Fibroblast of lung (primary cell): ENCODE results near the gene FAM193A.

Source experiments
- CTCF ChIP-seq, 2 donors: IDR thresholded peaks in 1 of 2; conservative IDR thresholded peaks in 1 of 2; 1 replicate in 1 of 2; 2 replicates in 1 of 2; pipeline ENCODE4 v1.5.1; 2011 to 2012; ENCODE audit warnings: low read length in 2 of 2, control low read depth in 1 of 2, inconsistent platforms in 1 of 2, low read depth in 1 of 2, mild to moderate bottlenecking in 1 of 2
- EZH2 ChIP-seq: IDR thresholded peaks from 2 replicates; pipeline ENCODE4 v1.5.1; 2012; ENCODE audit warnings: low read length, control low read depth, mild to moderate bottlenecking; ENCODE audit errors: missing control alignments

DNA sequence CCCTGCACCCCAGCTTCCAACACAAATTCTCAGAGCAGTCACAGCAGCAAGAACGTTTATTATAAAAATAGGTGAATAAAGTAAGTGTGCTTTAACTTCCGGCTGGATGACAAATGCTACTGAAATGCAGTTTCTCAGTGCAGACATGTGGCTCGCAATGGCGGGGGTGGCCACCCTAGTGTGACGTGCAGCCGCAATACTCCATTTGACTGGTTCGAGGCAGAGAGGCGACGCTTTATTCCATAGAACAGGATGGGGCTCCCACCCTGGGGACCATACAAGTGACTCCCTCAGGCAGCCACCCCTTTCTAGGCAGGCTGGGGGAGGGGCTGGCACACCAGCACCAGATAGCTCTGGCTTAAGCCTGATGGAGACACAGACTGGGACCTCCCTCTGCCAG is 205.2 kb downstream of the FAM193A start:
- no peak for TF ChIP-seq CTCF (conservative IDR thresholded peaks at IDR 0.05 in 1 of 2, IDR thresholded peaks at IDR 0.05 in 1 of 2; ENCODE audit: low read depth in 1 of 2, low read length in 2 of 2)
- no peak for TF ChIP-seq EZH2
